ENCODE data around the gene MAP3K1. TPM values are rescaled to one million over a fixed set of nuclear protein-coding genes. Genes with fewer than 3 reads are reported as not detected.
A peak's percentile ranks its signal among the peaks of the same experiment; 100 is the strongest.

The MAP3K1 gene
- total and polyA plus RNA-seq, 4 donors: 2.4 to 15.4 (median 6.7) TPM

- H3K9me3 ChIP-seq (ENCODE audit: control insufficient read depth in 4 of 4, low read length in 3 of 4): no peaks in the 10 kb centered on the region
- H3K4me3 ChIP-seq (ENCODE audit: low read depth in 1 of 3, low read length in 3 of 3): no peak overlapping the region
- 54% methylated on average over 2 of the region's 2 CpGs for WGBS
- peak overlapping the region; percentile 11 to 14 for H3K27ac ChIP-seq (ENCODE audit: low read depth in 1 of 2, low read length in 2 of 2)
- peaks cover 0 to 5% (median 0%) of the 10 kb centered on the region in 4 donors for H3K36me3 ChIP-seq (ENCODE audit: control insufficient read depth in 4 of 4, insufficient read depth in 3 of 4, low read depth in 1 of 4, low read length in 3 of 4)
- H3K9ac ChIP-seq (ENCODE audit: low read depth in 1 of 2, low read length in 2 of 2): no peak overlapping the region
- DNase-seq (ENCODE audit: low spot score): no peak
- no peaks in the 10 kb centered on the region for H3K27me3 ChIP-seq (ENCODE audit: control insufficient read depth in 4 of 4, insufficient read depth in 4 of 4, low read length in 3 of 4)
- TF ChIP-seq RXRA (IDR thresholded peaks at IDR 0.05) (peak; percentile 44 to 73), MAX (IDR thresholded peaks at IDR 0.05) (no peak), RAD21 (IDR thresholded peaks at IDR 0.05) (no peak), ZBTB33 (IDR thresholded peaks at IDR 0.05) (no peak), ATF3 (IDR thresholded peaks at IDR 0.05) (no peak), REST (IDR thresholded peaks at IDR 0.05) (peak; percentile 49), GABPA (IDR thresholded peaks at IDR 0.05 in 1 of 2, conservative IDR thresholded peaks at IDR 0.05 in 1 of 2) (no peak), TAF1 (conservative IDR thresholded peaks at IDR 0.05) (no peak), EGR1 (IDR thresholded peaks at IDR 0.05; ENCODE audit: low read depth in 2 of 2) (no peak), JUND (IDR thresholded peaks at IDR 0.05) (peak; percentile 63 to 85), YY1 (IDR thresholded peaks at IDR 0.05) (peak; percentile 34), HNF4G (IDR thresholded peaks at IDR 0.05) (peak; percentile 37), SP1 (IDR thresholded peaks at IDR 0.05) (peak; percentile 38), HNF4A (conservative IDR thresholded peaks at IDR 0.05) (peak; percentile 88 to 93), FOXA1 (IDR thresholded peaks at IDR 0.05) (no peak), CTCF (IDR thresholded peaks at IDR 0.05; ENCODE audit: low read depth, low read length, missing input control) (no peak), NR2F2 (IDR thresholded peaks at IDR 0.05) (no peak), FOXA2 (IDR thresholded peaks at IDR 0.05) (no peak)
- H3K4me1 ChIP-seq (ENCODE audit: control insufficient read depth in 4 of 4, insufficient read depth in 4 of 4, low read length in 3 of 4): peaks cover 0 to 25% (median 10%) of the 10 kb centered on the region in 4 donors
Observed at GRCh38 chr5:56858777-56859442, 43.6 kb downstream of the MAP3K1 start.
